Regular cardiac myocyte (primary cell): ENCODE measurements around the gene OR52I2. TPM values are rescaled to one million over a fixed set of nuclear protein-coding genes. Genes with fewer than 3 reads are reported as not detected.

Experiments used
- total RNA-seq: library from RNA; depleted of rRNA; stranded (reverse); fragments of >200 nt; gene quantifications from 2 replicates; pipeline ENCODE4 v1.2.3, GENCODE V29; 2014

OR52I2 gene
- total RNA-seq = not detected in 2 replicates

GRCh38 chr11:4581443-4581842, at the start of gene OR52I2:
Gene OR52I2 (plus strand): TSS chr11:4581743.

GRCh38 chr11:4544891-4545290, 36.7 kb upstream of the OR52I2 start, which contains the start of gene OR52M1:
Gene OR52M1 (plus strand): TSS chr11:4545191. CDS start chr11:4545191, 0 bp downstream.

DNA sequence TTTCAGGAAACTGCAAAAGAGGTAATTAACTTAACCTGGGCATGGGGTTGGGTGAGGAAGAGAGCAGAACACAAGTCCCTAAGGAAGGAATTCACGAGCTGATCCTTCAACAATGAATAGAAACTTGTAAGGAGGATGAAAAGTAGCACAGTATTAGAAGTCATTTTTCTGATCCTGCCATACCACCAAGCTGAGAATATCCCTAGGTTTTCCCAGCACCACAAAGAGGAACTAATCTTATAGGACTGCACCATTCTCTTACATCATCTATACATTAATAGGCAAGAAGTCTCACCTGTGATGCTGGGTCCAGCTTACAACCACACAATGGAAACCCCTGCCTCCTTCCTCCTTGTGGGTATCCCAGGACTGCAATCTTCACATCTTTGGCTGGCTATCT, 12.2 kb downstream of the OR52I2 start, which contains the start of gene OR52I1:
Gene OR52I1 (plus strand): TSS at position 301 of the 400 bp plus-strand sequence. CDS start 0 bp downstream, at position 301.

DNA sequence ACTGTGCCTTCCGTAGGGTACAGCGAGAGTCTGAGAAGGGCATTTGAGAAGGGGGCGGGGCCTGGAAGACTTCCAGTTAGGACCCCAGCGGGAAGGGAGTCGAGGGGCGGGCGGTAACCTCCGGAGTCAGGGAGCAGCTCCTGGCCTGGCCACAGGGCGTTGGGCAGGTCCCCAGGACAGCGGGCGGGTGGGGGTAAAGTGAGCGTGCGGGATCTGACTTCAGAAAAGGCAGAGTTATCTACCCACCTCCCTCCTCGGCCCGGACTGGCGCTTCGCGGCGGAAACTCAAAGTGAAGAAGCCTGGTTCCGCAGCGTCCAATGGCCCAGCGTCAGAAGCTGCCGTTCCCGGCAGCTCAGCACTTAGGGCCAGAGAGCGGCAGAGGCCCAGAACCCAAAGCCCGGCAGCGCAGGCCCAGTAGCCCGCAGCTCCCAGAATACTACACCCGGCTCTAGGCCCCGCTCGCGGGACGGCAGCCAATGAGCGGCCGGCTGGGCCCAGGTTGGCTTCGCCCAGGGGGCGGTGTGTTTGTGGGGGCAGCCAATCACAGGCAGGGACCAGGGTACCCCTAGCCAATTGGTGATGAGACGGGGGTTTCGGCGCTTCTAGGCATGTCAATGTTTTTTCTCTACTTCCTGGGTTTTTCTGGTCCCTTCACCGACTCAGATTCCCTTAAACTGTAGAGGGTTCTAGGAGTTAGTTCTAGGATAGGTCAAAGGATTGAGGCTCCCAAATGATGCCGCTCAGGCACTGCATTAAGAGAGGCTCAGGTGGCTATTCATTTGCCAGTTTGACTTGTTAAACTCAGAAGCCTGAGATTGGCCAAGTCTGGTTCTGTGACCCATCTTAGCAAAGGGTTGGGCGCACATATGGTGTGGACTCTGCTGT, 26.5 kb downstream of the OR52I2 start, which contains the start of gene TRIM68:
Gene TRIM68 (minus strand): TSS at position 451 of the 886 bp plus-strand sequence. CDS start 2,727 bp downstream, outside the sequence.

GRCh38 chr11:4636962-4637661, 55.6 kb downstream of the OR52I2 start, which contains the start of gene OR51D1:
Gene OR51D1 (plus strand): TSS chr11:4637477. CDS start chr11:4639791, 2,314 bp downstream.

Other genes with a start within 250 kb of the OR52I2 start
- not detected in 2 replicates for gene OR52B4, start 213.4 kb upstream of the OR52I2 start, total RNA-seq
- 18.6 and 25.5 TPM in 2 replicates for gene TRIM21, start 188.0 kb upstream of the OR52I2 start, total RNA-seq
- gene OR52K2, start 132.4 kb upstream of the OR52I2 start, total RNA-seq = not detected in 2 replicates
- not detected in 2 replicates for gene OR52K1, start 99.1 kb upstream of the OR52I2 start, total RNA-seq
- not detected in 2 replicates for gene OR52M1, start 36.6 kb upstream of the OR52I2 start, total RNA-seq
- not detected in 2 replicates for gene OR52I1, start 12.3 kb downstream of the OR52I2 start, total RNA-seq
- gene TRIM68, start 26.5 kb downstream of the OR52I2 start, total RNA-seq = 7.7 and 11.0 TPM in 2 replicates
- gene OR51D1, start 55.7 kb downstream of the OR52I2 start, total RNA-seq = not detected in 2 replicates
- not detected in 2 replicates for gene OR51E1, start 62.2 kb downstream of the OR52I2 start, total RNA-seq
- 0.19 and 0.56 TPM in 2 replicates for gene OR51E2, start 116.1 kb downstream of the OR52I2 start, total RNA-seq
- not detected in 2 replicates for gene MMP26, start 123.0 kb downstream of the OR52I2 start, total RNA-seq
- not detected in 2 replicates for gene OR51F1, start 188.2 kb downstream of the OR52I2 start, total RNA-seq
- not detected in 2 replicates for gene OR52R1, start 222.6 kb downstream of the OR52I2 start, total RNA-seq
- not detected in 2 replicates for gene OR51F2, start 239.6 kb downstream of the OR52I2 start, total RNA-seq